SK-N-SH (cell line): ENCODE results near the gene GTF2H4. TPM values are rescaled to one million over a fixed set of nuclear protein-coding genes. Genes with fewer than 3 reads are reported as not detected.

Experiments used
- ELF1 ChIP-seq: IDR thresholded peaks from 2 replicates; pipeline ENCODE4 v1.4.0; 2012
- EP300 ChIP-seq, 2 experiments: IDR thresholded peaks; 2 replicates each; pipeline versions ENCODE4 v1.4.0 to v1.6.1; 2012; ENCODE audit warnings: borderline replicate concordance in 1 of 2, low read depth in 1 of 2, low read length in 1 of 2
- FOSL2 ChIP-seq: IDR thresholded peaks from 2 replicates; pipeline ENCODE4 v1.4.0; 2012; ENCODE audit warnings: low read depth, mild to moderate bottlenecking, moderate library complexity, borderline replicate concordance
- FOXJ3 ChIP-seq: sonication (generic); formaldehyde crosslinking; IDR thresholded peaks from 2 replicates; pipeline ENCODE4 v1.5.1; 2020; ENCODE audit warnings: mild to moderate bottlenecking, missing genetic modification reagents
- GABPA ChIP-seq: IDR thresholded peaks from 2 replicates; pipeline ENCODE4 v1.4.0; 2012; ENCODE audit warnings: low read depth, mild to moderate bottlenecking
- GATA2 ChIP-seq: sonication (generic); formaldehyde crosslinking; IDR thresholded peaks from 2 replicates; pipeline ENCODE4 v1.5.0; 2020; ENCODE audit warnings: mild to moderate bottlenecking, missing genetic modification reagents
- JUND ChIP-seq: IDR thresholded peaks from 2 replicates; pipeline ENCODE4 v1.4.0; 2012
- PBX3 ChIP-seq: IDR thresholded peaks from 2 replicates; pipeline ENCODE4; 2012
- POLR2AphosphoS5 ChIP-seq: IDR thresholded peaks from 2 replicates; pipeline ENCODE4 v1.6.1; 2012; ENCODE audit warnings: low read depth, low read length
- RAD21 ChIP-seq: IDR thresholded peaks from 2 replicates; pipeline ENCODE4 v1.6.1; 2012; ENCODE audit warnings: mild to moderate bottlenecking, low read length
- RCOR1 ChIP-seq: fragments of 150-350 bp; IDR thresholded peaks from 2 replicates; pipeline ENCODE4 v1.6.1; 2017; ENCODE audit warnings: antibody characterized with exemption, low read length
- REST ChIP-seq: IDR thresholded peaks from 2 replicates; pipeline ENCODE4 v1.6.1; 2012; ENCODE audit warnings: mild to moderate bottlenecking, low read depth, low read length, moderate library complexity
- SMC3 ChIP-seq: IDR thresholded peaks from 2 replicates; pipeline ENCODE4 v1.6.1; 2012; ENCODE audit warnings: low read depth, low read length, improper control_type of control experiment
- TCF12 ChIP-seq: IDR thresholded peaks from 2 replicates; pipeline ENCODE4 v1.4.0; 2012
- USF2 ChIP-seq: fragments of 150-350 bp; IDR thresholded peaks from 2 replicates; pipeline ENCODE4 v1.6.1; 2017; ENCODE audit warnings: antibody characterized with exemption, low read length, low read depth, borderline replicate concordance
- YY1 ChIP-seq: IDR thresholded peaks from 2 replicates; pipeline ENCODE4 v1.4.0; 2012; ENCODE audit warnings: low read depth, mild to moderate bottlenecking
- ZBTB33 ChIP-seq: IDR thresholded peaks from 2 replicates; pipeline ENCODE4 v1.4.0; 2012; ENCODE audit warnings: low read depth, borderline replicate concordance
- polyA plus RNA-seq, 3 experiments: library from polyadenylated mRNA; depleted of rRNA; stranded (reverse); fragments of >200 nt; gene quantifications; 2 replicates each; pipeline ENCODE4 v1.2.3, GENCODE V29; 2012
- TF ChIP-seq, protein P1 (sequence below): IDR thresholded peaks from 2 replicates; pipeline ENCODE4 v1.4.0; 2012; ENCODE audit warnings: low read depth, borderline replicate concordance

Gene GTF2H4
- polyA plus RNA-seq, 1 of the 3 experiments (the other 2 are of a cell fraction), result 30.7 TPM

GRCh38 chr6:30914076-30914853 lies 6.3 kb downstream of the GTF2H4 start, which contains the start of gene VARS2 (continued):
- no peak for TF ChIP-seq REST
- no peak for TF ChIP-seq USF2
- peak; percentile 38 for TF ChIP-seq RAD21
- peak; percentile 27 for TF ChIP-seq SMC3
- no peak for TF ChIP-seq GABPA
- TF ChIP-seq EP300 (IDR thresholded peaks at IDR 0.05; ENCODE audit: borderline replicate concordance in 1 of 2, low read depth in 1 of 2, low read length in 1 of 2), result no peak
- peak; percentile 75 for TF ChIP-seq POLR2AphosphoS5
- TF ChIP-seq TCF12, result peak; percentile 8; the same call in 1 of the 2 replicates
- TF ChIP-seq PBX3, result no peak
- no peak for TF ChIP-seq GATA2
- TF ChIP-seq ELF1, result 0 out of 2 replicates have a peak, but pooled peaks have one; percentile 39
- TF ChIP-seq RCOR1, result no peak
- TF ChIP-seq JUND, result no peak
- TF ChIP-seq, protein P1, sequence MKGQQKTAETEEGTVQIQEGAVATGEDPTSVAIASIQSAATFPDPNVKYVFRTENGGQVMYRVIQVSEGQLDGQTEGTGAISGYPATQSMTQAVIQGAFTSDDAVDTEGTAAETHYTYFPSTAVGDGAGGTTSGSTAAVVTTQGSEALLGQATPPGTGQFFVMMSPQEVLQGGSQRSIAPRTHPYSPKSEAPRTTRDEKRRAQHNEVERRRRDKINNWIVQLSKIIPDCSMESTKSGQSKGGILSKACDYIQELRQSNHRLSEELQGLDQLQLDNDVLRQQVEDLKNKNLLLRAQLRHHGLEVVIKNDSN, result no peak
- no peak for TF ChIP-seq FOXJ3 (CRISPR knock-in tag)
- 0 out of 2 replicates have a peak, but pooled peaks have one; percentile 14 for TF ChIP-seq ZBTB33
- 0 out of 2 replicates have a peak, but pooled peaks have one; percentile 42 for TF ChIP-seq YY1
- no peak for TF ChIP-seq FOSL2
